NCI-H1694 (cell line): ENCODE data around the gene BARX1.
"Not testable (repeated sequence)": the region's sequence is repeated elsewhere in the genome, so short reads cannot be mapped to it uniquely, and the experiment has no call there.

Experiments used
- DNase-seq: peaks from one replicate; lab custom pipeline; 2025; lab: John Stamatoyannopoulos, UW

The BARX1 gene, protein sequence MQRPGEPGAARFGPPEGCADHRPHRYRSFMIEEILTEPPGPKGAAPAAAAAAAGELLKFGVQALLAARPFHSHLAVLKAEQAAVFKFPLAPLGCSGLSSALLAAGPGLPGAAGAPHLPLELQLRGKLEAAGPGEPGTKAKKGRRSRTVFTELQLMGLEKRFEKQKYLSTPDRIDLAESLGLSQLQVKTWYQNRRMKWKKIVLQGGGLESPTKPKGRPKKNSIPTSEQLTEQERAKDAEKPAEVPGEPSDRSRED

DNA sequence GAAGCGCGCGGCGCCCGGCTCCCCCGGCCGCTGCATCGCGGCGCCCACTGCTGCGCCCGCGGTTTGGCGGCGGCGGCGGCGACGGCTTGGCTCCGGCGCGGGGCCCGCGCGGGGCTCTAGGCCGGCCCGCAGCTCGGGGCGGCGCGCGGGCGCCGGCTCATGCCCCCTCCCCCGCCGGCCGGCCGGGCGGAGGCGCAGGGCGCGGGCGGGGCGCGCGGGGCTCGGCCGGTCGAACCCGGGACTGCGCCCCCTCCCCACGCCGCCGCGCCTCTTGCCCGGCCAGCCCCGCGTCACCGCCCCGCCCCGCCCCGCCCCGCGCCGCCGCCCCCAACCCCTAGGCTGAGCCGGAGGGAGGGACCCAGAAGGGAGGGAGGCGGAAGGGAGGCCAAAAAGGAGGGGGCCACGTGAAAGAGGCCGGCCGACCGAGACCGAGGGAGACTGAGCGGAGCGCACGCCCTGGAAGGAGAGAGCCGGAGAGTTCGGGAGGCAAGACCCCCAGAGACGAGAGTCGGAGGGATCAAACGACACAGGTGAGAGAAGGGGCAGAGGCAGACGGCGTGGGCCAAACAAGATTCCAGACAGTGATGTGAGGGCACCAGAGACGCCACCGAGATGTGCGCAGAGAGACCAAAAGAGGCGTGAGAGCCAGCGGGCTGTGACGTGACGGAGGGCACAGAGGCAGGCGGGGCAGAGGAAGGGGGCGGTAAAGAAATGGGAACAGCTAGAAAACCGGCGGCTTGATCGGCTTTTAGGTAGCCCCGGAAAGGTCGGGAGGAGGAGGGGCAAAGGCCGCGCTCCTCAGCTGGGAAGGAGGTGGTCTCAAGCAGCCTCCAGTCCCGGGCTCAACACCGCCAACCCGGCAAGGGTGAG is at the start of gene BARX1:
Gene BARX1 (minus strand): TSS at position 245 of the 870 bp plus-strand sequence. CDS start 209 bp downstream, at position 36.
- no peak for DNase-seq

DNA sequence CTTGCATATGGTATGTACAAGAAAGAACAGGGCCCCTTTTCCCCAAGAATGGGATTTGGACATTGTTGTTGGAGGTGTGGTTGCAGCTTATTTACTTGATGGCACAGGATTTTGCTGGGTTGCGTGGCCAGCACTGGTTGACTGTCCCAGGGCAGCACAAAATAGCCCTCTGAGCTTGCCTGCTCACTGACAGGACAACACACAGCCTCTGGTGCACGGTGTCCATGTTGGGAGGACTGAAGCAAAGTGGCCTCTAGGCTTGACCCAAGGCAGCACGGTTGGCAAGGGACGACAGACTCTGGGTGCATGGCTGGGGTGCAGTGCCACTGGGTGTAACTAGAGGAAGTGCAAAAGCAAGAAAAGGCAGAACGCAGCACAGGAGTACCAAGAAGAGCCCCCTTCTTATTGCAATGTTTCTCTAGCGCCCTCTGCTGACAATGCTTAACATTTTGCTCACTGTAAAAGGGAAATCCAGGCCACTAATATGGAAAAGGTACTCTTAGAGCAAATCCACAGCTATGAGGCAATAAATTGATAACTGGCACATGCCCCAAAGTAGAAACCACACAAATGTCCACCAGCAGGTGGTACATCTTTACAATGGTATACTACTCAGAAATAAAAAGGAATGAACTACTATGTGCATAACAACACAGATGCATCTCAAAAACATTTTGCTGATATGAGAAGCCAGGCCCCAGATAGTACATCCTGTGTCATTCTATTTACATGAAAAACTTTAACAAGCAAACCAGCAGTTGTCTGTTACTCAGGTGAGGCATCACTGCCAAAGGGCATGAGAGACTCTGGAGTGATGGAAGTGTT is 47.4 kb upstream of the BARX1 start:
- peak; percentile 67 for DNase-seq

DNA sequence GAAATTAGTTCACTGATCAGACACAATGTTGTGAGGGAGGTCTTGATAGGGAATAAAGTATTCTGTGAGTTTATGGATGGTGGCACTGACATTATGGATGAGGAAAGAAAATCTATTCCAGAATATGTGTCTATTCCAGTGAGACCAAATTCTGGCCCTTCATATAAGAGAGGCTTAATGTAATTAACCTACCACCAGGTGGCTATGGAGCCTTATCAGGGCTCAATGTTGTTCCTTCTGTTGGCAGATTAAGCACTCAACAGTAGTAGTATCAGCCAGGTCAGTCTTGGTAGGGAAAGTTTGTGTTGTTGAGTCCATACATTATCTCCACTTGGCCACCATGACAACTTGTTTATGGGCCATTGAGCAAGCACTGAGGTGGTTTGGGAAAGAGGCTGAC is 41.7 kb upstream of the BARX1 start:
- DNase-seq: no peak

DNA sequence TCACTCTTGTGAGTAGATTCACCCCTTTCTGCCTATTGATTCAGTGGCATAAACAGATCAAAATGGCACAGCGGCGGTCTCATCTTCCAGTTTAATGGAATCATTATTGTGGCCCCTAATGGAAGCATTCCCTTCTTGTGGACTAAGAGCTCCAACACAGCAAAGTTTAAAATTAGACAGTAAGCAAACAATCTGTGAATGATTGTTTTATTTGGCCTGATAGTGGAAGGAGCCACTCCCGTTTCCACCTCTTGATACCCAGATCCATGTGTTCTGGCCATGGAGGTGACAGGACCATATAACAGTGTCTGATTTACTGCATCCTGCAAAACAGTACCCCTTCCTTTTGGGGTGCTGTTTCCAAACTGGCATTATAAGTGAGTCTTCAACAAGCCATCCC is 41.2 kb upstream of the BARX1 start:
- DNase-seq: no peak

DNA sequence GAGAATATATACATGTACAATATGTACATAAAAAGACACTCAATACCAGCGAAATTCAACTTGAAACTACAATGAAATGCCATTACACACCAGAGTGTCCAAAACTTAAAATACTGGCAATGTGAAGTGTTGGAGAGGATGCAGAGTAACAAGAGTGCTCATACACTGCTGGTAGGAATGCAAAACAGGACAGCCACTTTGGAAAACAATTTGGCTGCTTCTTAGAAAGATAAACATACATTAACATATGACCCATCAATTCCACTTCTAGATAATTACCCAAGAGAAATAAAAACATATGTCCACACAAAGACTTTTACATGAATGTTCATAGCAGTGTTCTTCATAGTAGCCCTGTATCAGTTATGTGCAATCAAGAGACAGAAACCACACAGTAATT is 39.4 kb upstream of the BARX1 start:
- no peak for DNase-seq

DNA sequence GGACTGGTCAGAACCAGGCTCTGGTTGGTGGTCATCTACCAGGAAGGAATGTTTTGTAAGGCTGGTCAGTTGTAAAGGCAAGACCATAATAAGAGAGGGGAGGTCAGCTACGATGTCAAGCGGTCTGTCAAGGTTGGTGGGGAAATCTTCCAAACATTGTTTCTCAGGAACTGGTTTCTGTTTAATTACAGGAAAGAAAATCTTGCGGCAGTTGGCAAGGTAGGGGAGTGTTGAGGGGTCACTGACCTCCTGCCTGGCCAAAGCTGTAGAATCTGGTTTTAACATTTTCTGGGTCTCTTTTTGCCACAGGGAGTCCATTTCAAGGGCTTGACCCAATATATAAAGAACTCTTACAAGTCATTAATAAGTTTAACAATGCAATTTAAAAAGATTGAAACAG is 39.0 kb upstream of the BARX1 start:
- no peak for DNase-seq

DNA sequence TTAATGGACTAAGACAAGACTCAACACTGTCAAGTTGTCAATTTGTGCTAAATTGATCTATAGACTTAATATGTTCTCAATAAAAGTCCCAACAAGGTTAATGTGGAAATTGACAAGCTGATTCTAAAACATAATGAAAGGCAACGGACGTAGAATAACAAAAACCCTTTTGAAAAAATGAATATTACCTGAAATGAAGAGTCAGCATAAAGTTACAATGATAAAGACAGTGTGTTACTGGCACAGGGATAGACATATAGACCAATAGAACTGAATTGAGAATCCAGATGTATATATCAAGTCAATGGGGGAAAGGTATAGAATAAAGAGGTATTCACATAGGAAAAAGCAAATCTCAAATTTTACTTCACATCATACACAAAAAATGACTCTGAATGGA is 37.7 kb upstream of the BARX1 start:
- no peak for DNase-seq

DNA sequence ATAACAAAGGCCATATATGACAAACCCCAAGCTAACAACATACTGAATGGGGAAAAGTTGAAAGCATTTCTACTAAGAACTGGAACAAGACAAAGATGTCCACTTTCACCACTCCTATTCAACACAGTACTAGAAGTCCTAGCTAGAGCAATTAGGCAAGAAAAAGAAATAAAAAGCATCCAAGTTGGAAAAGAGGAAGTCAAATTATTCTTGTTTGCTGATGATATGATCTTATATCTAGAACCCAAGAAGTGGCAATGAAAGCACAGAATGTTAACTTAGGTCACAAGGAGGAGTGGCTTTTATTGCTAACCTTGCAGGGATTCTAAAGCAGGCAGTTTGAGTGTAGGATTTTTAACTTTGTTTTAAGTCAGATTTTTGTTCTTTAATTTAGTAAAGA is 35.3 kb upstream of the BARX1 start:
- DNase-seq: no peak

DNA sequence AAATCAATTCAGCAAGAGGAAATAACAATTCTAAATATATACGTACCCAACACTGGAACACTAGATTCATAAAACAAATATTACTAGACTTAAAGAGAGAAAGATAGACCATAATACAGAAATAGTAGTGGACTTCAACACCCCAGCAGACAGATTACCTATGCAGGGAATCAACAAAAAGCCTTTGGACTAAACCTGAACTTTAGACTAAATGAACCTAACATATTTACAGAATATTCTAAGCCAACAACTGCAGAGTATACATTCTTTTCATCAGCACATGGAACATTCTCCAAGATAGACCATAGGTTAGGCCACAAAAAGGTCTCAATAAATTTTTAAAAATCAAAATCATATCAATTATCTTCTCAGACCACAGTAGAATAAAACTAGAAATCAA is 32.9 kb upstream of the BARX1 start:
- no peak for DNase-seq

DNA sequence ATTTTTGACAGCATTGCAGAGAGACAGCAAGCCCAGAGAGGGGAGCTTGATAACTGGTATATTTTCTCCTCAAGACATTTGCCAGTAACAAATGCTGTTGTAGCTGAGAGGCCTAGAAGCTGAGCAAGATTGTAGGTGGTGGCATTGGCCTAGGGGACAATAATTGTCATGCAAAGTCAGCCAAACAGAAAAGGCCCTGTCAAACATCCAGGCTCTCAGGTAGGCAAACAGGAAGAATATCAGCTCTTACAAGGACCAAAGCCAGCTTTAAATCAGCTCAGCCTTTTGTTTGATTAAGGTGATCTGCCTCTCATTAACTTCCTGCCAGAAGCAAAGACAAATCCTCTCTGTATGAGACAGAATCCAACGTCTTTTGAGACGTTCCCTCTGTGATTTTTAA is 29.7 kb upstream of the BARX1 start:
- DNase-seq: no peak

DNA sequence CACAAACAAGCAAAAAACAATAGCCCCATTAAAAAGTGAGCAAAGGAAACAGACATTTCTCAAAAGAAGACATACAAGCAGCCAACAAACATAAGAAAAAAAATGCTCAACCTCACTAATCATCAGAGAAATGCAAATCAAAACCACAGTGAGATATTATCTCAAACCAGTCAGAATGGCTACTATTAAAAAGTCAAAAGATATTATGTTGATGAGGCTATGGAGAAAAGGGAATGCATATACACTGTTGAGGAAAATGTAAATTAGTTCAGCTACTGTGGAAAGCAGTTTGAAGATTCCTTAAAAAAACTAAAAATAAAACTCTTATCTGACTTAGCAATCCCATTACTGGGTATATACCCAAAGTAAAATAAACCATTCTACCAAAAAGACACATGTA is 28.7 kb upstream of the BARX1 start:
- no peak for DNase-seq

DNA sequence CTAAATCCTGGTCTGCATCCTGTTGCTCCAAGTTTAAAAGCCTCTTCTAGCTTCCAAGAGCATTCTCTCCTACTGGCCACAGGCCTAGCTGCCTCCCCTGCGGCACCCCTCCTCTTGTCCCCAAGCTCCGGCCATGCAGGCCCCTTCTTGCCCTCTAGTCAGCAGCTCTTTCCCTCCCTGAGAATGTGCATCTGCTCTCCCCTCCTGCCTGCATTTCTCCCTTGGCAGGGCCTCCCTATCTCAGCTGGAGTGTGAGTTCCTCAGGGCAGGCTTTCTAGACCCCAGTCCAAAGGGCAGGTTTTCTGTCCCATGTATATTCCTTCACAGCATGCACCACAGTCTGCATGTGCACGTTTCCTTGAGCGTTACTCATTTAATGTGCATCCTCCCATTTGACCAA is 24.6 kb upstream of the BARX1 start:
- DNase-seq: no peak

DNA sequence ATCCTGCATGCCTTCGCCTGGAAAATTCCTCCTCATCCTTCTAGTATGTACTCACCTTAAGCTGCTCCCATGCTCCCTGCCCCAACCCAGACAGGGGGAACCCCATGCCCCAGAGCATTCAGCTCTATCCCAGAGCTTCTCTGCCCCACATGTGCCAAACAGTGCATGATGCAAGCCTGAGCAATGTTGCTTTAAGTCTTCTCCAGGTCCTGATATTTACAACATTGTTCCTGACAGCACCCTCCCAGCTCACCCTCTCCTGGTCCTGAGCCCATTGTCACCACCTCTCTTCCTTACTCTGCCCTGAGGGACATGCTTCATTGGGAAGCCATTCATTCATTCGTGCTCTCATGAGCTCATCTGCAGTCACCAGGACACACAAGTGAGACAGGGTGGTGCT is 23.4 kb upstream of the BARX1 start:
- DNase-seq: no peak

DNA sequence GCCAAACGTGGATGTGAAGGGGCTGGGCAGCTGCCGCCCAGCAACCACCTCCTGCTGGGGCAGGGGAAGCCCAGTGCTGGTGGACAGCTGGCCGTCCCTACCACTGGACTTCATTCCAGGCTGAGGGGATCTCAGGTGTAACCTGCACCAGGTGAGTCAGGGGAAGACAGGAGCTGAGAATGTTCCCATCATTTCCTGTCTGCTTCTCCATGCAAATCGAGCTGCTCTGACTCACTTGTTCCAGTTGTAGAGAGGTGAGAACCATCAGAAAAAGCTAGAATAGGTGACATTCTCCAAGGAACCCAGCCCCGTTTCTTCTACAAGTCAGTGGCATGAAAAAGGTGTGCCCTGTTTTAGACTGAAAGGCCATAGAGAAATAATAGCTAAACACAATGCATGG is 21.8 kb upstream of the BARX1 start:
- no peak for DNase-seq

DNA sequence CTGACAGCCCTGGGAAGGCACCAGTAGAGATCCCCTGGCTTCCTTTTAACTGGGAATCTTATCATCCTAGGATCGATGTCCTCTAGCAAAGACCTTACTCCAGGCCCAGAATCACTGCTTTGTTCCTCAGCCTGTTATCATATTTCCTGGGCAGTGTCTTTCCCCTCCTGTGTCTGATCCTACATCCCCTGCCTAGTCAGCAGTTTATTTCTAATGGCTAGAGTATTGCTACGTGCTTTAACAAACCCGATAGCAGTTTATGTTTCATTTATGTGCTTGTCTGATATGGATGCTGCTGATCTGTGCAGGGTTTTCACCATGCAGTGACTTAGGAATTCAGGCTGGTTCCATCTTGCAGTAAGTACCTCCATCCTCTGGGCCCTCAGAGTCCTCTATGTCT is 20.9 kb upstream of the BARX1 start:
- no peak for DNase-seq

DNA sequence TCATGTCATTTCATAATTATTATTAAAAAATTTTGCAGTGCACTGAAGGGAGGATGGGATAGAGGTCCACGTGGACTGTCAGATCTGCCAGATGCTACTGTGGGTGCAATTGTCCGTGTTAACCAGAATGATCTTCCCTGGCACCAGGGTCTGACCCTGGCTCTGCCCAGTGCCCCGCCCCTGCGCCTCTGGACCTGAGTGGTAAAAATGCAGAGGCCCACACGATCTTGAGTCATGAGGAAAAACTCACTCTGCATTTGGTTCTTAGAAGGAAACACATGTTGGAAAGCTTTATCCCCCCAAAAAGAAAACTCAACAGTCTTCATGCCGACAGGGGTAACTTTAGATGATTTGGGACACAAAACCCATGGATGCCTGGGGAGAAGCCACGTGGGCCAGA is 20.1 kb upstream of the BARX1 start:
- no peak for DNase-seq

DNA sequence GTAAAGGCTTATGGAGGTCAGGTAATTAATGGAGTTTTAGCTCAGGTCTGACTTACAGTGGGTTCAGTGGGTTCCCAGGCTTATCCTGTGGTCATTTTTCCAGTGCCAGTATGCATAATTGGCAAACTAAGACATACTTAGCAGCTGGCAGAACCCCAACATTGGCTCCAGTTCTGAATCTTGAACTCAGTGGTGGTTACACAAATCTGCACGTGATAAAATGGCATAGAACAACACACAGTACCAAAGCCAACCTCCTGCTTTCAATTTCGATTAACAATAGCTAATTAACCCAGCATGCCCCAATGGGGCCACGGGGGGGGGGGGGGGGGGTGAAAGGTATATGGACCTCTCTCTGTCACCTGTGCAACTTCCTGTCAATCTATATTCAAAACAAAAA is 19.0 kb upstream of the BARX1 start:
- DNase-seq: no peak

DNA sequence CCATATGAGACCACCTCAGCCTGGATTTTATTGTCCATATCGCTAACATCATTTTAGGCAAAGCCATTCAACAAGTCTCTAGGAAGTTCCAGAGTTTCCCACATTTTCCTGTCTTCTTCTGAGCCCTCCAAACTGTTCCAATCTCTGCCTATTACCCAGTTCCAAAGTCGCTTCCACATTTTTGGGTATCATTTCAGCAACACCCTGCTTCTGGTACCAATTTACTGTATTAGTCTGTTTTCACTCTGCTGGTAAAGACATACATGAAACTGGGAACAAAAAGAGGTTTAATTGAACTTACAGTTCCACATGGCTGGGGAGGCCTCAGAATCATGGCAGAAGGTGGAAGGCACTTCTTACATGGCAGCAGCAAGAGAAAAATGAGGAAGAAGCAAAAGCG is 17.5 kb upstream of the BARX1 start:
- DNase-seq: not testable (repeated sequence)

DNA sequence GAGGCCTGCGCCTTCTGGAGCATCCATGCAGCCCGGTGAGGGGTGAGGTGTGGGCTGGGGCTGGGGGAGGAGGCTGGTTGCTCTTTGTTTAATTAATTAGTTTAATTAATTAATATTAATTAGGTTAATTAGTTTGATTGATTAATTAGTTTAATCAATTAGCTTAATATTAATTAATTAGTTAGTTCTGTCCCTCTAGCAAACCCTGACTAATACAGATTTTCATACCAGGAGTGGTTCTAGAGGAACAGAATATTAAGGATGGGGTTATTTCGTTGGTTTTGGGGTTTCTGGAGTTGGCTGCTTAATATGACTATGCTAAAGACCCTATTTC is 14.1 kb upstream of the BARX1 start:
- DNase-seq: no peak

DNA sequence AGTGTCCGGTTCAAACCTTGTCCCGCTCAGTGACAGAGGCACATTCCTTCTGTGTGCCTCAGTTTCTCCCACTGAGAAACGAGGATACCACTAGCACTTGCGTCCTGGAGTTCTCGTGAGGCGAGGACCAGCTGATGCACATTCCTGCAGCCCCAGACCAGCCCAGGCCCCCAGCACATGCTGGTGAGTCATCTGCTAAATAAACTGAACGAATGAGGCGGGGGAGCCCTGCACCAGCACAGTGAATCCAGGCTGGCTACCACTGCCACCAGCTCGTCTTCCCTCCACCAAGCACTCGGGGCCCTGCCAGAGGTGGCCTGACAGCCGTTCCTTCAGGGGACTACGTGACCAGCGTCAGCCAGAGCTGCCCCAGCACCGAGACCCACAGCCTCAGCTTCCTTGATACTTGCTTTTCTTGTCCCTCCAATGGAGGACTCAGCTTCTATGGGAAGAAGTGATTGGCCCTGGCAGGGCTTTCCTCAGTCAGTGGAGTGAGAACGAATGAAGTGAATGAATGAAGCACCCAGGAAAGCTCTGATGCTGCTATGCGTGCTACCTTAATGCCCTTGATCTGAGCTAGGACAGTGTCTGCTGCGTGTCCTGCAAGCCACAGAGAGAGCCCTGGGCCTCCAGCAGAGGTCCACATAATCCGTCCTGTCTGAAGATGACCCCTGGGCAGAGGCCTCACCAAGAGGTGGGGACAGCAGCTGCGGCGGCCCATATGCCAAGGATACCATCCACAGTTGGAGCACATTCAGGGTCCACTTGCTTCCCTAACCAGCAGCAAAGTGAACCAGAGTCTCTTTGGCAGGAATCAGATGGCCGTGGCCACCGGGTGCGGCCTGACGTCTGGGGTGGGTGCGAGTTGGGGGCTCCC is 13.5 kb upstream of the BARX1 start:
- DNase-seq: no peak

DNA sequence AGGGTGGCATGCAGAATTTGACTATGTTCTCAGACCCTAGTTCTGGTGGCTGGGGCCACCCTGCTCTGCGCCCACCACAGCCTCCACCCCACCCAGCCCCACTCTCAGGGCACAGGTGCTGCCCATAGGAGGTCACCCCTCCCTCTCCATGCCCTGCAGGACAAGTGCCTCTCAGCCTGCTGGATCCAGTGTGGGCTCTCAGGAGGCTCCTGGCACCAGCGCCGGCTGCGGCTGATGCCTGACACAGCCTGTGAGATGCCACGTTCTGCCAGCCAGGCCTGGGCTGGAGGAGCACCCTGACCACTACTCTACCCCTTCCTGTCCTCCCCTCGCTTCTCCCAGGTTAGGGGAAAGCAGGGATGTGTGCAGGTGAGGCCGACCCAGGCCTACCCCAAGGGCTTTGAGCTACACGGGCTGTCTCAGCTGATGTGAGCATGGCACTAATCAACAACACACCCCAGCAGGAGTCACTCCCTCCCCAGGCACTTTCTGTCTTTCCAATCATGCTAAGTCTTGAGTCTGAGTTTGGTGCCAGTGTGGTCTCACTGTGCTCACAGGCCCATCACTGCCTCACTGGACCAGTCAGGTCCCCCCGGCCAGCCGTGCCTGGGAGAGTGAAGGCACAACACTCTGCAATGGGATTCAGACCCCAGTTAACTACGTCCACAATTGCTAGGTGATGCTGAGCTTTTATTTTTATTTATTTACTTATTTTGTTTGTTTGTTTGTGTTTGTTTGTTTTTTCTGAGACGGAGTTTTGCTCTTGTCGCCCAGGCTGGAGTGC is 12.1 kb upstream of the BARX1 start:
- DNase-seq: no peak
